Stimulated activated CD4-positive, alpha-beta T cell treated with anti-CD3 and anti-CD28 coated beads, Interleukin-15, amount 100 ng/mL, for 24 hours (primary cell): ENCODE results near the gene PRR18.

Experiments used
- DNase-seq: peaks from one replicate; pipeline ENCODE4 v3.0.0-alpha.2; 2020

The PRR18 gene

DNA sequence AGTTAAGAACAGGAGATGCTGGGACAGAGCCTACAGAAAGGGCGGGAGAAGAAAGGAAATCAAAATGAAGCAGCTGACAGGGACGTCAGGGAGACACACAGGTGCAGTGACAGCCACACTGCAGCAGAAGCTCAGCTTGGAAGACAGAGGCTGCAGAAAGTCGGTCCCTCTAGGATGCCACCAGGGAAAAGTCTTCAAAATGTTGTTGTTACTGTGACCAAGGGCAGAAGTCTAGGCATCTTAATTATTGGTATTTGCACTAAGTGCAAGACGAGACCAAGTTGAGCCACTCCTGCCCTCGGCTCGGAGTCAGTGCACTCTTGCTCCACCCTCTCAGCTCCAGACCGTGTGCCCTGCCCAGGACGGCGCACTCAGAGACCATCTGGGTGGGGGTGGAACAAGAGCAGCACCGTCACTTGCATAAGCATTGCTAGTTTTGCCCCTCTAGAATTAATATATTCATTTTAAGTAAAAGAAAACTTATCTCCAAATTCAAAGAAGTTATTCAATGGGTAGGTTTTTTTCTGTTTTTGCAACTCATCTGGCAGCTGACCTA lies 2.6 kb downstream of the PRR18 start:
- DNase-seq: no peak

DNA sequence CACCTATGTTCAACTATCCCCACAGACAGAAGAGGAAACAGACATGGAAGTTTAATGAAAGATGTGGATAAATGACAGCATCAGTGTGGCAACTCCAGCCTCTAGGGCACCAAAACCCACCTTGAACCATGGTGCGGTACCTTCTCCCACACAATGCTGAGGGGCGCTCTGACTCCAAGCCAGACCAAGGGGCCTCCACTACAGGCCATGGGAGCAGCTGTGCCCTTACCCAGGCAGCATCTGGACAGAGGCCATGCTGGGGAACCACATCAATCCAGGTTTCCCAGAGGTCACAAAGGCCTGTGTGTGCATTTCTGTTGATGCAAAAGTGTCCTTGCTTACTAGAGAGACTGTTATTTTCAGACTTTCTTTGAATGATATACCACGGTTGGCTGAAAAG lies 4.1 kb downstream of the PRR18 start:
- DNase-seq: no peak

DNA sequence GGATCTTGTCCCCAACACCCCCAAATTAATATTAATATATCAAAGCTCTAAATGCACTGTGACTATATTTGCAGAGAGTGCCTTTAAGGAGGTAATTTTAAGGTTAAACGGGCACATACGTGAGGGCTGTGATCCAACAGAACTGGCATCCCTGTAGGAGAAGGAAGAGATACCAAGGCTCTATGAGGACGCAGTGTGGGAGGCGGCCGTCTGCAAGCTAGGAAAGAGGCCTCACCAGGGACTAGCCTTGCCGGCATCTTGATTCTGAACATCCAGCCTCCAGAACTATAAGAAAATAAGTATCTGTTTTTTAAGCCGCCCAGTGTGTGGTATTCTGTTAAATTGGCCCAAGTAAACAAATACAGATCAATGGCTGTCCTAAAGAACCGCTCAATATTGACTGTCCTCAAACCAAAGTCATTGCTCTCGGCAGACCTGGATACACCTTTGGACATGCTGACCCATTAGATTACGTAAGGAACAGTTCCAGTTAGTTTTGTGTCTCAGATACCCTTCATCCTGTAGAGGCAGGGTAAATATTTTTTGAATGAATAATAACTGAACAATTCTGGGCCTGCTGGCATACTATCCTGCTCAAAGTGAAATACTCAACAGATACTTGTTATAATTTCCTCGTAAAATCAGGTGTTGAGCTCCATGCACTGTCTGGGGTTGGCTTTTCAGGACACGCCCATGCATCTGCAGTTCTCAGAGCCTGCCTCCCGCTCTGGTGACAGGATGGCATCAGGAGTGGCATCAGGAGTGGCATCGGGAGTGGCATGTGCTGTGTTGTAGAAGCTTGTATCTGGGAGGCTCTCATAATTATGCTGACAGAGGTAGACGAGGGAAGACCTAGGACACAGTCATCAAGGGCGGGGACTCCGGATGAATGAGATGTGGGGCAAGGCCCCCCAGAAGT lies 6.3 kb downstream of the PRR18 start:
- no peak for DNase-seq

GRCh38 chr6:166300357-166300987 lies 7.7 kb downstream of the PRR18 start:
- DNase-seq: no peak

- DNase-seq: no peak
These were observed 10.6 kb downstream of the PRR18 start for GRCh38 chr6:166297606-166298005.

- no peak for DNase-seq
These were observed 11.9 kb downstream of the PRR18 start for GRCh38 chr6:166296035-166296883.

- DNase-seq: no peak
These were observed 14.2 kb downstream of the PRR18 start for GRCh38 chr6:166293731-166294584.

- no peak for DNase-seq
These were observed 18.8 kb downstream of the PRR18 start for GRCh38 chr6:166289207-166290060.

- no peak for DNase-seq
These were observed 21.3 kb downstream of the PRR18 start for GRCh38 chr6:166286839-166287271.

DNA sequence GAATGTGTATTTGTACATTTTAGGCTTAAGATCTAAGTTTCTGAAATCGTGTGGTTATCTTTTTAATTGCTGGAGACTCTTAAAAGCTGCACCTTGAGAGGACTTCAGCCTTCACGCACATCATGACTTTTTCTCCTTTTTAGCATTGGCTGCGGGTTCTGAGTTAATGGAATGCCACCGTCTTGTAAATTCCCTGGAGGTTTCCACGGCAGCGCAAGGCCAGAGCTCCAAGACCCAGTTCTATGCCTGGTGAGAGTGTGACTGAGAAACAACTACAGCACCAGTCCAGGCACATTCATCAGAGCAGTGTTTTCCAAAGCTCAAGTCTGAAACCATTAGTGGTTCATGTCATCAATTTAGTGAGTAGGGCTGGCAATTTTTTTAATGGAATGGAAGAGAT lies 23.0 kb downstream of the PRR18 start:
- DNase-seq: no peak

GRCh38 chr6:166284640-166285039 lies 23.6 kb downstream of the PRR18 start:
- DNase-seq: no peak

- no peak for DNase-seq
These were observed 25.7 kb downstream of the PRR18 start for GRCh38 chr6:166282394-166283032.

DNA sequence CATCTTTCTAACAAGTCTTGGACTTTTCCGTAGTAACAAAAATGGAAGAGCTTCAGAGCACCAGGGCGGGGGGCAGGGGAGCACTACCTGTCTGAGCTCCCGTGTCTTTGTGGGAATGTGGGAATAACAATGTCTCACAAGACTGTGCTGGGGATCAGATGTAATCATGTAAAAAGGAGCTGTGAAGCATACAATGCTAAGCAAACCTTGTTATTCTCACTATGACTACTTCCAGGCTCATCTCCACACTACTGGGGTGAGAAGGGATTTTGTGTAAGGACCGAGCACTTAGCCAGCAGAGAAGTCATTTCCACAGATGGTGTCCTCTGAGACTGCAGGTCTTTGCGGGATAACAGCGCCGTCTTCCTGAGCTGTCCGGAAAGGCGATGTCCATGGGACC lies 27.1 kb downstream of the PRR18 start:
- DNase-seq: no peak

DNA sequence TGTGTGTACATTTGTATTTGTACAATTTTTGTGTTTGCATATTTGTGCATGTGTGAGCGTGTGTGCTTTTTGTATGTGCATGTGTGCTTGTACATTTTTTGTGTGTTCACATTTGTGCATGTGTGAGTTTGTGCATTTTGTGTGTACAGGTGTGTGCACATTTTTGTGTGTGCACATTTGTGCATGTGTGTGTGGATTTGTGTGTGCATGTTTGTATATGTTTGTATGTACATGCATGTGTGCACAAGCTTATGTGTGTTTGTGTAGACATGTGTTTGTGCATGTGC lies 28.9 kb downstream of the PRR18 start:
- DNase-seq: no peak

GRCh38 chr6:166278579-166279392 lies 29.4 kb downstream of the PRR18 start:
- no peak for DNase-seq

DNA sequence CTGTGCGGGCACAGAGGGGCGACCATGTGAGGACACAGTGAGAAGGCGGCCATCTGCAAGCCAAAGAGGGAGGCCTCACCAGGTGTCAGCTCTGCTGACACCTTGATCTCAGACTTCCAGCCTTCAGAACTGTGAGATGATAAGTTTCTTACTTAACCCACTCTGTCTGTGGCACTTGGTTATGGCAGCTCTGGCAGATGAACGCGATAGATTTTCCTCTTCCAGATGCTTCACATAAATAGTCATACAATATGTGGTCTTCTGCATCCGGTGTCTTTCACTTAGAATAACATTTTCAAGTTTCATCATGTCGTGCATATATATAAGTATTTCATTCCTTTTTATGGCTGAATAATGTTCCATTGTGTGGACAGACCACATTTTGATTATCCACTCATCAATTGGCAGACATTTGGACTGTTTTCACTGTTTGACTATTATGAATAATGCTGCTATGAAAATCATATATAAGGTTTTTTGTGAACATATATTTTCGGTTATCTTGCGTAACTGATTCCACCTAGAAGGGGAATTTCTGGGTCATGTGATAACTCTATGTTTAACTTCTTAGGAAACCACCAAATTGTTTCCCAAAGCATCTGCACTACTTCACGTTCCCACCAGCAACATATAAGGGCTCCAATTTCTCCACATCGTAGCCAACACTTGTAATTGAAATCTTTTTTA lies 30.2 kb downstream of the PRR18 start:
- no peak for DNase-seq

GRCh38 chr6:166277018-166277417 lies 31.2 kb downstream of the PRR18 start:
- DNase-seq: no peak

- DNase-seq: peak; percentile 82
These were observed 32.5 kb downstream of the PRR18 start for GRCh38 chr6:166275714-166276166.

GRCh38 chr6:166274739-166275370 lies 33.3 kb downstream of the PRR18 start:
- DNase-seq: no peak
